Stomach (tissue), 4 donors: ENCODE results near the gene CRYL1.

Experiments used
- CTCF ChIP-seq, 7 experiments: fragments of 450-650 bp in 4 of 7; fragments of 200-600 bp in 3 of 7; sonication (generic) in 3 of 7; IDR thresholded peaks; one replicate each; pipeline ENCODE4 v1.5.1; 2016 to 2019; ENCODE audit warnings: antibody characterized with exemption in 7 of 7, control low read depth in 2 of 7, mild to moderate bottlenecking in 1 of 7
- EP300 ChIP-seq: sonication (generic); formaldehyde crosslinking; IDR thresholded peaks from one replicate; pipeline ENCODE4 v1.6.1; 2017; ENCODE audit warnings: antibody characterized with exemption
- POLR2A ChIP-seq, 4 donors: fragments of 450-650 bp; IDR thresholded peaks; one replicate each; pipeline ENCODE4 v1.6.1; 2016; ENCODE audit warnings: antibody characterized with exemption in 4 of 4, control low read depth in 2 of 4, mild to moderate bottlenecking in 1 of 4, moderate library complexity in 1 of 4

GRCh38 chr13:20462533-20462915 is 63.1 kb downstream of the CRYL1 start:
- TF ChIP-seq CTCF (IDR thresholded peaks at IDR 0.05): no peak
- TF ChIP-seq POLR2A (IDR thresholded peaks at IDR 0.05): no peak
- no peak for TF ChIP-seq EP300
